ENCODE measurements around the gene TPBG. TPM values are rescaled to one million over a fixed set of nuclear protein-coding genes. Genes with fewer than 3 reads are reported as not detected.

Gene TPBG
- total RNA-seq, 1 experiment from 2014 or later = 46.5 TPM

- Mint-ChIP-seq H3K27me3 (ENCODE audit: unreplicated experiment) (no peaks in the 10 kb centered on the region), H3K27ac (ENCODE audit: unreplicated experiment) (peak overlapping the region; percentile 87), H3K4me1 (ENCODE audit: low read depth, unreplicated experiment) (peaks cover 34% of the 10 kb centered on the region), H3K9me3 (ENCODE audit: low read depth, unreplicated experiment) (no peaks in the 10 kb centered on the region), H3K36me3 (ENCODE audit: insufficient read depth, unreplicated experiment) (no peaks in the 10 kb centered on the region), H3K4me3 (ENCODE audit: low read depth, unreplicated experiment) (peak overlapping the region; percentile 9)
- intact Hi-C loops (cut with micrococcal nuclease; ENCODE audit: unreplicated experiment) = loop anchor here (2.0 kb wide), 1 partner anchor 33 kb away; no protein-coding TSS in a partner anchor
- CTCF ChIA-PET = interaction anchor here (0.6 kb wide), 1 partner anchor 792 kb away, joined by 3 read pairs; no protein-coding TSS in a partner anchor
- no peak for DNase-seq
- TF ChIP-seq CTCF (IDR thresholded peaks at IDR 0.05; ENCODE audit: unreplicated experiment) = no peak
- BruUV-seq (replicated peaks) = no TSS peak
Measured at GRCh38 chr6:82397962-82398692, 34.5 kb downstream of the TPBG start.

- H3K4me1 Mint-ChIP-seq (ENCODE audit: low read depth, unreplicated experiment) = peaks cover 1% of the 10 kb centered on the region
- H3K4me3 Mint-ChIP-seq (ENCODE audit: low read depth, unreplicated experiment) = no peak overlapping the region
- H3K9me3 Mint-ChIP-seq (ENCODE audit: low read depth, unreplicated experiment) = no peaks in the 10 kb centered on the region
- TF ChIP-seq CTCF (IDR thresholded peaks at IDR 0.05; ENCODE audit: unreplicated experiment) = no peak
- no peaks in the 10 kb centered on the region for H3K27me3 Mint-ChIP-seq (ENCODE audit: unreplicated experiment)
- H3K36me3 Mint-ChIP-seq (ENCODE audit: insufficient read depth, unreplicated experiment) = no peaks in the 10 kb centered on the region
- CTCF ChIA-PET = no interaction called here
- no TSS peak for BruUV-seq (replicated peaks)
- H3K27ac Mint-ChIP-seq (ENCODE audit: unreplicated experiment) = no peak overlapping the region
- intact Hi-C loops (cut with micrococcal nuclease; ENCODE audit: unreplicated experiment) = no loop called here
- no peak for DNase-seq
Measured at GRCh38 chr6:82408952-82409431, 45.4 kb downstream of the TPBG start.

- no TSS peak for BruUV-seq (replicated peaks)
- Mint-ChIP-seq H3K9me3 (ENCODE audit: low read depth, unreplicated experiment) (no peaks in the 10 kb centered on the region), H3K4me1 (ENCODE audit: low read depth, unreplicated experiment) (no peaks in the 10 kb centered on the region), H3K27ac (ENCODE audit: unreplicated experiment) (no peak overlapping the region), H3K4me3 (ENCODE audit: low read depth, unreplicated experiment) (no peak overlapping the region), H3K27me3 (ENCODE audit: unreplicated experiment) (no peaks in the 10 kb centered on the region), H3K36me3 (ENCODE audit: insufficient read depth, unreplicated experiment) (no peaks in the 10 kb centered on the region)
- TF ChIP-seq CTCF (IDR thresholded peaks at IDR 0.05; ENCODE audit: unreplicated experiment) = no peak
- DNase-seq = no peak
- CTCF ChIA-PET = no interaction called here
- intact Hi-C loops (cut with micrococcal nuclease; ENCODE audit: unreplicated experiment) = no loop called here
Measured at GRCh38 chr6:82410151-82410648, 46.6 kb downstream of the TPBG start.

GRCh38 chr6:82413868-82414267 lies 50.3 kb downstream of the TPBG start:
- no peak for TF ChIP-seq CTCF (IDR thresholded peaks at IDR 0.05; ENCODE audit: unreplicated experiment)
- Mint-ChIP-seq H3K27me3 (ENCODE audit: unreplicated experiment) (no peaks in the 10 kb centered on the region), H3K4me1 (ENCODE audit: low read depth, unreplicated experiment) (peaks cover 10% of the 10 kb centered on the region), H3K9me3 (ENCODE audit: low read depth, unreplicated experiment) (no peaks in the 10 kb centered on the region), H3K36me3 (ENCODE audit: insufficient read depth, unreplicated experiment) (no peaks in the 10 kb centered on the region), H3K4me3 (ENCODE audit: low read depth, unreplicated experiment) (no peak overlapping the region), H3K27ac (ENCODE audit: unreplicated experiment) (no peak overlapping the region)
- intact Hi-C loops (cut with micrococcal nuclease; ENCODE audit: unreplicated experiment) = no loop called here
- CTCF ChIA-PET = no interaction called here
- BruUV-seq (replicated peaks) = no TSS peak
- DNase-seq = no peak
